Measurements from ENCODE around the gene PCBP2.
"Not testable (repeated sequence)": the region's sequence is repeated elsewhere in the genome, so short reads cannot be mapped to it uniquely, and the experiment has no call there.

The PCBP2 gene

DNA sequence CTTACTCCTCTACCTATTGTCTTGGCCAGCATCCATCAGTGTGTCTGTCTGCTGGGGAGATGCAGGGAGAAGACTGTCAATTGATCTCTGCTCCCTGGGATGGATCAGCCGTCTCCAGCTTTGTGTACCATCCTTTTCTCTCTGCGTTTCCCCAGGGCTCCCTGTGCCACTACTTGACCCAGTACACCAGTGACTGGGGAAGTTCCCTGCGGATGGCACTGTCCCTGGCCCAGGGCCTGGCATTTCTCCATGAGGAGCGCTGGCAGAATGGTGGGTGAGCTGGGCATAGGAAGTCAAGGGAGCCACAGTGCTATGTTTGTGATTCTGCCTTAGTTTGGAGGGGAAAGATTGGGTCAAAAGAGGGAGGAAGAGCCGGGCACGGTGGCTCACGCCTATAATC lies 23.2 kb upstream of the PCBP2 start:
- no peak for TF ChIP-seq CTCF (IDR thresholded peaks at IDR 0.05; ENCODE audit: insufficient read depth, low read depth, low read length, missing control alignments)

DNA sequence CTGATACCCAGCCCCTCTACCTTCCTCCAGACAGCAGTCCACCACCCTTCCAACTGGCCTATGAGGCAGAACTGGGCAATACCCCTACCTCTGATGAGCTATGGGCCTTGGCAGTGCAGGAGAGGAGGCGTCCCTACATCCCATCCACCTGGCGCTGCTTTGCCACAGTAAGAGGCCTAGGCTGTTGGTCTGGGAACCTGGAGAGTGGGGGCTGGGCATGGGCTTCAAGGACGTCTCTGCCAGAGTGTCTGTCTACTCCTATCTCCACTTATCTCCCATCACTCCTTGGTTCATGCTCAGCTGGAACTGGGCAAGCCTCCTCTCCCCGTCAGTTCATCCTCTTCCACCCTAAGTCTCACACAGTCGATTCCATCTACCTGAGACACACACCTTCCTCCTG lies 21.8 kb upstream of the PCBP2 start:
- H3K4me3 ChIP-seq (ENCODE audit: low read depth, low read length), result no peak overlapping the region
- no peak for DNase-seq (ENCODE audit: low read depth)
- TF ChIP-seq CTCF (IDR thresholded peaks at IDR 0.05; ENCODE audit: insufficient read depth, low read depth, low read length, missing control alignments), result no peak

More for the DNA sequence above, 23.2 kb upstream of the PCBP2 start:
- DNase-seq (ENCODE audit: low read depth), result no peak
- no peak overlapping the region for H3K4me3 ChIP-seq (ENCODE audit: low read depth, low read length)

GRCh38 chr12:53431187-53431586 lies 20.7 kb upstream of the PCBP2 start:
- no peak for DNase-seq (ENCODE audit: low read depth)
- no peak for TF ChIP-seq CTCF (IDR thresholded peaks at IDR 0.05; ENCODE audit: insufficient read depth, low read depth, low read length, missing control alignments)

DNA sequence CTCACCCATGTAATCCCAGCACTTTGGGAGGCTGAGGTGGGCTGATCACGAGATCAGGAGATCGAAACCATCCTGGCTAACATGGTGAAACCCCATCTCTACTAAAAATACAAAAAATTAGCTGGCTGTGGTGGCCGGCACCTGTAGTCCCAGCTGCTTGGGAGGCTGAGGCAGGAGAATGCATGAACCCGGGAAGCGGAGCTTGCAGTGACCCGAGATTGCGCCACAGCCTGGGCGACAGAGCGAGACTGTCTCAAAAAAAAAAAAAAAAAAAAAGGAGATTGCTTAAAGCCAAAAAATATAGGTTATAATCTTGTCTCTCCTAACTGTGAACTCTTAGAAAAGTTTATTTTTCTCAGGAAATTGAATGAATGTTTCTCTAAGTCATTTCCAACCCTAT lies 16.6 kb upstream of the PCBP2 start:
- DNase-seq (ENCODE audit: low read depth); H3K4me3 ChIP-seq (ENCODE audit: low read depth, low read length): not testable (repeated sequence)

More at GRCh38 chr12:53431187-53431586, 20.7 kb upstream of the PCBP2 start:
- no peak overlapping the region for H3K4me3 ChIP-seq (ENCODE audit: low read depth, low read length)

DNA sequence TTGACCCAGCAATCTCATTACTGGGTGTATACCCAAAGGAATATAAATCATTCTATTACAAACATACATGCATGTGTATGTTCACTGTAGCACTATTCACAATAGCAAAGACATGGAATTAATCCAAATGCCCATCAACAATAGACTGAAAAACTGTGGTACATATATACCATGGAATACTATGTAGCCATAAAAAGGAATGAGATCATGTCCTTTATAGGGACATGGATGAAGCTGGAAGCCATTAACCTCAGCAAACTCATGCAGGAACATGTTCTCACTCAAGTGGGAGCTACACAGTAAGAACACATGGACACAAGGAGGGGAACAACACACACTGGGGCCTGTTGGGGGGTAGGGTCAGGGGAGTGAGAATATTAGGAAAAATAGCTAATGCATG lies 12.3 kb upstream of the PCBP2 start:
- H3K4me3 ChIP-seq (ENCODE audit: low read depth, low read length); DNase-seq (ENCODE audit: low read depth): not testable (repeated sequence)

DNA sequence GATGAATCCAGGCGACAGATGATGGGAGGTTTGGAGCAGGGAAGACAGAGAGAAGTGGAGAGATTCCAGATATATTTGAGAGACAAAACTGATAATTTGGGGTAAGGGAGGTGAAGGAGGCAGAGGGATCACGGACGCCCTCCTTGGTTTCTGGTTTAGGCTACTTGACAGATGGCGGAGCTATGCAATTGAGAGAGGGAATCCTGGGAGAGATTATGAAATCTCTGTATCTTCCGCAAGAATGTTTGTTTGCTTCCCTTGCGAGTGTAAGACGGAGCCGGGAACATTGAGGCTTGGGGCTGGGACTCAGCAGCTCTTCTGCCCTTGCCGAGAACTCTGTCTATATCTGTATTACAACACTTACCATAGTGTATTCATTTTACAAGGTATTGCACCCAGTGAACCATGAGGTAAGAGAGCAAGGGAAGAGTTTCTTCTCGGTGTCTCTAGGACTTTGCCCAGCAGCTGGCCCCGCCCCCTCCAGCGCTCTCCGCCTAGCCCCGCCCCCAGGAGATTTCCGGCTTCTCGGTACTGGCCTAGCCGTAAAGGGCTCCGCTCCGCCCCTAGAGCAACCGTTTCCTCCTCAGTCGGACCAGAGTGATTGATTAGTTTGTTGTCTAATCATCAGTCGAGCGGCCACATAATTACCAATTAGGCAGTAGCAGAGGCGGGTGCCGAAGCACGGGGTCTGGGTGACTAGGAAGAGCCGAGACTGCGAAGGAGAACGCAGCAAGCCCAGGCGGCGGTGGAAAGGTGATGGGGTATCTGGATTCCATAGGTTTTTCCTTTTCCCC lies 10.7 kb upstream of the PCBP2 start, which contains the start of gene PRR13:
Gene PRR13 (plus strand): TSS at position 695 of the 794 bp plus-strand sequence. CDS start 981 bp downstream, outside the sequence.
- no peak for TF ChIP-seq CTCF (IDR thresholded peaks at IDR 0.05; ENCODE audit: insufficient read depth, low read depth, low read length, missing control alignments)
- DNase-seq (ENCODE audit: low read depth), result peak; percentile 100
- peak within 1 kb of the TSS; percentile 93 for H3K4me3 ChIP-seq (ENCODE audit: low read depth, low read length)

DNA sequence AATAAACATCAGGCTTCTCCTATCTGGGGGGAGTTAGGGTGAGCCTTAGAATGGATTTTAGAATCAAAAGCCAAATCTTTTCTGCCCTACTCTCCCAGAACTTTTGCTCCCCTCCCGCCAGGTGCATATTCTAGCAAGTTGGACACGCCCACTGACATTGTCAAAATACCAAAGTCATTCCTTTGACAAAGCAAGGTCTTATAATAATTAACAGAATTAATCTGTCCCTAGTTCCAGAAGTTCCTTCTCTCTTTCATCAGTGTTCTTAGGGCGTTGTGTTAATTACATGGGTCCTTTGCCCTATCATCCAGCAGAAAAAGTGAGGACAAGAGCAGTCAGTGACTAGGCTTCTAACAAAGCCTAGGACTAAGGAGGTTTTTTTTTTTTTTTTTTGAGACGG lies 7.9 kb upstream of the PCBP2 start:
- no peak overlapping the region for H3K4me3 ChIP-seq (ENCODE audit: low read depth, low read length)
- TF ChIP-seq CTCF (IDR thresholded peaks at IDR 0.05; ENCODE audit: insufficient read depth, low read depth, low read length, missing control alignments), result no peak
- no peak for DNase-seq (ENCODE audit: low read depth)

DNA sequence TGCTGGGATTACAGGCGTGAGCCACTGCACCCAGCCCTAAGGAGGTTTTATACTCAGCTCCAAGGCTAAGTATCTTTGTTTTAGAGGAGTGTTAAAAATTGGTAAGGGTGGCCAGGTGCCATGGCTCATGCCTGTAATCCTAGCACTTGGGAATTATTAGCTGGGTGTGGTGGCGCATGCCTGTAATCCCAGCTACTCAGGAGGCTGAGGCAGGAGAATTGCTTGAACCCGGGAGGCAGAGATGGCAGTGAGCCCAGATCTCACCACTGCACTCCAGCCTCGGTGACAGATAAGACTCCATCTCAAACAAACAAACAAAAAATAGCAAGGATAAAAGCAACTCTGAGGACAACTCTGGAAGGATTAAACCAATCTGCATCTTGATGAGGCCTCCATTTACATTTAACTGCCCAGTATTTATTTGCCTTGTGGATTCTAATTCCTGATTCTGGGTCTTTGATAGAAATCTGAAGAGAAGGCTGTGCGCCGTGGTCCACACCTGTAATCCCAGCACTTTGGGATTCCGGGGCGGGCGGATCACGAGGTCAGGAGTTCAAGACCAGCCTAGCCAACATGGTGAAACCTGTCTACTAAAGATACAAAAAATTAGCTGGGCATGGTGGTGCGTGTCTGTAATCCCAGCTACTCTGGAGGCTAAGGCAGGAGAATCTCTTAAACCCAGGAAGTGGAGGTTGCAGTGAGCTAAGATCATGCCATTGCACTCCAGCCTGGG lies 7.1 kb upstream of the PCBP2 start:
- H3K4me3 ChIP-seq (ENCODE audit: low read depth, low read length); DNase-seq (ENCODE audit: low read depth): not testable (repeated sequence)
